GM18517 (cell line): Measurements from ENCODE around the gene MAD2L1.
A peak's percentile ranks its signal among the peaks of the same experiment; 100 is the strongest.

Experiments used
- ATAC-seq: cut with Tn5 transposase; IDR thresholded peaks from one replicate; pipeline ENCODE4 v1.9.1; 2021; ENCODE audit warnings: mild to moderate bottlenecking, moderate library complexity; ENCODE audit not compliant: unreplicated experiment

MAD2L1 gene

DNA sequence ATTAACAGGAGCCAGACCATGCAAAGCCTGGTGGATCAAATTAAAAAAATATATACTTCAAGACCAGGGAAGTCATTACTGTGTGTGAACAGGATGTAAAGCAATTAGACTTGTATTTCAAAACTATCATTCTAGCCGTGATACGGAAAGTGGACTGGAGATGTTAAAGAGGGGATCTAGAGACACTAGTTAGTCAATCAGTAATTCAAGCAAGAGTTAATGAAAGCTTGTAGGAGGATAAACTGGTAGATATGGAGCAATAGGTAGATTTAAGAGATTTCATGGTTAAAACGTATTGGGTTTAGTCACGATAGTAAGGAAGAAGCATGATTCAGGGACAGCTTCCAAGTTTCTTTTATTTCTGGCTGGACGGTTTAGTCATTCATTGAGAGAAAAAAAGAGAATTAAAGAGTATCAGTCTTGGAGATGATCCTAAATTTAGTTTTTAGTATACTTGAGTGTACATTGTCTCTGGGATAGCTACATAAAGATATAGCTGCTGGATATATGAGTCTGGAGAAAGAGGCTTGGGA, 3.9 kb downstream of the MAD2L1 start:
- no peak for ATAC-seq

DNA sequence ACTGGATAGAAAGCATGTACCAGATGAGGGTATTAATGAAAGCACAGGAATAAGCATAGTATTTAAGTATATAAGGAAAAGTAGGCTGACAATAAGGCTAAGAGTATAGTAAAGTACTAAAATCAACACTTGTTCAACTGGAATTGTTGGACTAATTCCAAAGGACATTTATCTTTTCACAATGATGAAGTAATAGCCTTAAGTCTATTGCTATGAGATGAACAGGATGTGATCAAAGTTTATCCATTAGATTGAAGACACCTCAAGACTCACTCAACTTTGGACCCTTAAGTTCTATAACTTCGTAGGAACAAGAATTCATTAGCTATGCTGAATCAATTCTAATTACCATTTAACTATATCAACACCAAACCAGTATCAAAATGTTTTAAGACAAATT, 7.6 kb downstream of the MAD2L1 start:
- ATAC-seq, result no peak

DNA sequence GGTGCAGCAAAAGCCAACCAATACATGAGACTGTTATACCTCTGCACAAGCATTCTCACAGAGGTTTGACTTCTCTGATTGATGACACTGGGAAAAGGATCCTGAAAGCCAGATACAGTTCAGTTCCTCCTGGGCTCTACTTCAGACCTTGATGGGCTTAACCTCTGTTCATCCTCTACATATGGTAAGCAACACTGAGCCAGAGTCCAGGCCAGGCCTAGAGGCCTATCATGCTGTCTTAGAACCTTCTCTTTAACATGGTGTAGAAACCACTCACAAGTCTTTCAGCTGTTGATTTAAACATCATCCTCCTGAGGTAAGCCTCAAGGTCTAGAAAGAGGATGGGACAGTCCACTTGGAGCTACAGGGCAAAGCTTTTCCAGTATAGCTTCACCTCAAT, 9.2 kb downstream of the MAD2L1 start:
- no peak for ATAC-seq

DNA sequence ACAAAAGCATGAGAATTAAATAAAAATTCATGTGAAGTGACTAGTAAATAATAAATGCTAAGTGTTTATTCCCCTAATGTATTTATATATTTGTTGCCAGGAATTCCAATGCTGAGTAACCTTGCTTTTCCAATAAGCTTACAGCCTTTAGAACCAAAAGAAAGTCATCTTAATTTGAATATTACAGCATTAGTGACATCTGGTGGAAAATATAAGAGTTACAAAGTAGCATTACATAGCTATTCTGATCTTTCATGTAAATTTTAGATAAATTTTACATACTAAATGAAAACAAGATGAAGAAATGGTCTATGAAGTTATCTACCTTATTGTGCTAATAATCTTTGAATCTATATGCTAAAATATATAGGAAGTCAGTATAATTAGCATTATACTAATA, 10.4 kb downstream of the MAD2L1 start:
- peak; percentile 35 for ATAC-seq

DNA sequence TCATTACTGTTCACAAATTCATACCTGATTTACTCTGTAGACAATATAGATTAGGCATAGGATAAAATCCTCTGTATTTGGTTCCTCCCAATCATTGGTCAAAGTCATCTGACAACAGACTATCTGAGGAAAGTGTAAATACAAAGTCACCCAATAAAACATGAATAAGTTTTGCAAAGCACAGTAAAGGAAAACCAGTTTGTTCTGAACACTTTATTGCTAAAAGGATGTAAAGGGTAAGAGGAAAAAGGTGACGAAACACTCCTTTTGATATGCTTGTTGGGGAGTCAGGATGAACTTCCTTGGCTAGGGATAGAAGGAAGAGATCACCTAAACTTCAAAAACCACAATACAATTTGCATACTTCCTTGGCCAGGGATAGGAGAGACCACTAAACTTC, 10.9 kb downstream of the MAD2L1 start:
- ATAC-seq, result no peak

DNA sequence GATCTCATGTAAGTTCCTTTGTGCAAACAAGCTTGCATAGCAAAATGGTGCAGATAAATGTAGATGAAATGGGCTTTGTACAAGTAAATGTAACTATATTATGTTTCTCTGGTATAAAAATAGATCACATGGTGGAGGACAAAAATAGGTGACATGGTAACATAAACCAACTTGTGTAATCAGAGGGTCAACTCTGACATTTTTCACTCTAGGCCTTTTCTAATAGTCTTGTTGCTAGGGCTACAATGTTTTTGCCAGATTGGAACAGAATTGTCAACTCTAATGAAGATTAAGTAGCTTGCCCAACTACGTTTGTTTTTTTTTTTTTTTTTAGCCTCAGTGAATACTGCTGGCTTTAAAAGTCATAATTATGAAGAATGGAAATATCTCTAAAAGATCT, 11.5 kb downstream of the MAD2L1 start:
- no peak for ATAC-seq

DNA sequence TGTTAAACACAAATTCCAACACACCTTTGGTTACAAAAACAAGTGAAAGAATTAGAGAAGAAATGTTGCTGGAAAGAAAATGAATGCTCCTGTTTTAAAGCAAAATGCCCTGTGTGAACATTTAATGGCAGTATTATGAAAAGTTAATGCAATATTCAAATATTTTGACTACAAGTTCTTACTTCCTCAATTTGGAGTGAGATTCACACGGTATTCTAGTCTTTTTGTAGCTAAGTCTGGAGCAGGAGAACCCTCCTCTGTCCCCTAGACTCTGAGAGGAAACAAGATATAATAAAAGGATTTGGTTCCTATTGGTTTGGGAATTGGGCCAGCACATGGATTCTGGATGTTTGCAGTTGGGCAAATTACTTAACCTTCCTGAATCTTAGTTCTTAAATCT, 12.7 kb downstream of the MAD2L1 start:
- peak; percentile 64 for ATAC-seq

DNA sequence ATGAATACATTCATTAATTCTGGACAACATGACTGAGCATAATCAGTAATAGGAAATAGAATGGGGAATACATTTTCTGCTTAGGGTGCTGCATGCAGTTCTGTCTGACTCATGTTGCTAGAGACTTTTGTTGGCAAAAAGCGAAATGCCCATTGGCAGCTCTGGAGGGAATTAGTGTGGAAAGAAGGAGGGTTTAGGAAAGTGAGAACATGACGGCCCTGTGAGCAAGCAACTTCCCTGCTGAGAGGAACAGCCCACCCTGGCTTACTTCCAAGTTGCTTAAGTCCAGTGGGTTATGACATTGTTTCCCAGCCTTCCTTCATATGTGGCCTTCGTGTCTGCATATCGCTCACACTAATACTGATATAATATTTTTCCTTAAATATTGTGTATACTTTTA, 13.8 kb downstream of the MAD2L1 start:
- no peak for ATAC-seq

DNA sequence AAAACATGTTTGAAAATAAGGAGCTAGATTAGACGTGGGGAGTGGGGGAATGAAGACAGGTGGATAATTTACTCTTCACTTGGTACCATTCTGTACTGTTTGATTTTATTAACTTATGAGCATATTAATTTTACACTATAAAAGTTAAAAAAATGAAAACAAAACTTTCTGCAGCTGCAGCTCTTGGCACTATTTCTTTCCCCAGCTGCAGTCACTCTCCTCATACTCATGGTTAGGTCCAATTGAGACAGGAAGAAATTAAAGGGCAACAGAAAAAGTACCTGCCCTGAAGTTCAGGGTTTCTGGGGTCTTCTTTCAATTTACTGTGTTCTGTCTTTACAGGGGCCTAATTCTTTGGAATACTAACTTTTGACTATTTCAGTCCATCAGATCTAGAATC, 15.4 kb downstream of the MAD2L1 start:
- no peak for ATAC-seq

DNA sequence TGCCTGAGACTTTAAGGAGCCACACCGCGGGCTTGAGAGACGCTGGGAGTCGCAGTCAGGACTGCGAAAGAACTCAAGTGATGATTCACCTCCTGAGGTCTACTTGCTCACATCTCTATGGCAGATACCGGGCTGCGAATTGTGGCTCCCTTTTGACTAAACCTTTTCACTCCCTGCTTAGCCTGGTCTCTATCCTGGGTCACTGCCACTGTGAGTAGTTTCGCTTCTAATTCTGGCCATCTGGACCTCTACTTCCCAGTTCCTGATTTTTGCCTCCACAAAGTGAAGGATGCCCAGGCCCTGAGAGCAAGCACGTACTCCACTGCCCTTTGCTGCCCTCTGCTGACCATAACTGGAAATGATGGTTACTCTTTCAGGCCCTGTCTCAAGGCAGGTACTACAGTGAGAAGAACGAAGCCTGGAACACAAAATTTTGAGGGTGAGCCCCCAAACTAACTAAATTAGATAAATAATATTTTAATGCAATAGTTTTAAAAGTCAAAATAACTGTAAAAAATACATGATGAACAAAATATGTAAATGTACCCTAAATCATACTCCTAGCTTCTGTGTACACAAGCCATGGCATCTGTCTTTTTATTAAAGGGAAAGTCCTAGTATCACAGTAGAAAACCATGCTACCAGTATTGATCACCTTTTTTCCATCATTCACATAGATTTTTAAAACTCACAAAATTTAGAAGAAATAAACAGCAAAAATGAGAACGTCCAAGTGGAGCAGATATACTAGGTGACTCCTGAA, 16.7 kb downstream of the MAD2L1 start:
- ATAC-seq, result peak; percentile 91

DNA sequence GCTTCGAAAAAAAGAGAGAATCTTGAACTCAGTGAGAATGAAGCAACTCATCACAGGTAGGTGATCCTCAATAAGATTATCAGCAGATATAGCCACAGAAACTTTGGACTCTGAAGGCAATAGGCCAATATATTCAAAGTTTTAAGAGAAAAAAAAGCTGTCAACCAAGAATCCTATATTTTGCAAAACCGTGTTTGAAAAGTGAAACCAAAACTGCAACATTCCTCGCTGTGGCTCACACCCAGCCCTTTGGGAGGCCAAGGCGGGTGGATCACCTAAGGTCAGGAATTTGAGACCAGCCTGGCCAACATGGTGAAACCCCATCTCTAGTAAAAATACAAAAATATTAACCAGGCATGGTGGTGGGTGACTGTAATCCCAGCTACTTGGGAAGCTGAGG, 22.8 kb downstream of the MAD2L1 start:
- ATAC-seq, result no peak

DNA sequence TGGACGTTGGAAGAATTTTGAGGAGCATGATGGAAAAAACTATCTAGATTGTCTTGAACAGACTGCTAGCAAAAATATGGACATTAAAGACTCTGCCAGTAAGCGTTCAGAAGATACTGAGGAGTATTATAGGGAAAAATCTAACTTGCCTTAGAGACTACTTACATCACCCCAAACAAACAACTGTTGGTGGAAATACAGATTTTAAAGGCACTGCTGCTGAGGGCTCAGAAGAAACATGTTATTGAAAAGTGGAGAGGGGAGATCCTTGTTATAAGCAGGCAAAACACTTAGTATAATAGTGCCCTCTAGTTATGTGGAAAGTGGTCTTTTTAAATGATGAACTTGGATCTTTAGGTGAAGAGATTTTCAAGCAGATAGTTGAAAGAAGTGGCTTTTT, 29.2 kb downstream of the MAD2L1 start:
- no peak for ATAC-seq

DNA sequence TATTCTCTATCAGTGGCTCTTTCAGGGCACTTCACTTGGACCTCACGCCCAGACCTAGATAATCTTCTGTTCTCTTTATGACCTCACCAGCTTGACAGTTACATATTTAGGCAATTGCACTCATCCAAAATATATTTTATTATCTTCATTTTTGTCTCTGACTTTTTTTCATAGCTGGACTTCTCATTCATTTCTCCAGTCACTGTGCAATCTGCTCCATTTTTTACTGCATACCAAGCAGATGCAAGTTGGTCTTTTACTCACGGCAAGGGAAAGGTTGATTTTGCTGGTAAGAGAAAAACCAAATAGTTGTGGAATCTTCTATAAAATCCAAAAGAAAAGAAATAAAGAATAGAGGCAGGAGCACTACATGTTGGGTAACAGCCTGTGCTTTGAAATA, 31.7 kb downstream of the MAD2L1 start:
- ATAC-seq, result no peak

DNA sequence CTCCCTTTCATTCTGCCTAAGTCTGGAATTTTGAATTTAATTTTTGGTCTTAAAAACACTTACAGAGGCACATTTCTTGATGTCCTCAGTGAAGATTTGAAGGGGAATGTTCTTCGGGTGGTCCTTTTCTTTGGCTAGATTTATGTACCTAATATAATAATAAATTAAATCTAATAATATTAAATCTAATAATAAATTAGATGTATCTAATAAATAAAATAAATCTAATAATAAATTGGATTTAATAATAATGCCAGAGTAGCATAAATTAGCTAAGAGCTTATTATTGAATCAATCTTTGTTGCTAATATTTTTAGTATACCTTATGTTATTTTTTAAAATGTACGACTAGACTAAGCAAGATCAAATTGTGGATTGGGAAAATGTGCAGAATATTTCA, 39.8 kb downstream of the MAD2L1 start:
- no peak for ATAC-seq

DNA sequence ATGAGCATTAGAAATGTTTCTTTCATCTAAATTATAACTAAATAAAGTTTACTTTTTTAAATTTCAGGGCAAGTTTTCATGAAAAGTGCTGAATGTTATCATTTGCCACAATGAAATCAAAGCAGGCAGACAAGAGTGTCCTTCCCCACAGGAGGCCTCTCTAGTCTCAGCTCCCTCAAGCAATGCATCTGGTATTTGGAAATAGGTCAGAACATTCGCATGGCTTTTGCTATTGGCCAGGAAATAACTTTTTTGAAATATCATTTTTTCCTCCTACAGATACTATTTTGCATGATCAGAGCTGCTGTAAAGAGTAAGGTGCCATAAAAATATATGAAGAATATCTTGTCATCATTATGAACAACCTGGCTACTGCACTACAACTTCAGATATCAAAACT, 41.1 kb downstream of the MAD2L1 start:
- ATAC-seq, result no peak

DNA sequence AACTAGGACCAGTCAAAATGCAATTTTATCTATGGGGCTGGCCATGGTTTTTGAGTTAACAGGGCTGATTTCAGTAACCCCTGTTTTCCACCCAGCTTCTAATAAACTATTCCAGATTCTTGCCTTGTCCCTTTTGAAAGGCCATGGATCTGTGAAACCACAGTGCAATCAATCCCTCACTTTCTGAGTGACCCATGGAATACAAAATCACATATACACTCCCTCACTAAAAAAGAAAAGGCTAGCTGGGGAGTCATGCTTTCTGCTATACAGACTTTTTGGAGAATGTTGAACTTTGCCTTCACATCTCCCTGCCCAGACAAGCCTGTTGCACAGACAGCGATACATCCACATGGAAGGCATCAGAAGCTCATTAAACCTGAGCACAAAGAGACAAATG, 47.9 kb downstream of the MAD2L1 start:
- no peak for ATAC-seq

DNA sequence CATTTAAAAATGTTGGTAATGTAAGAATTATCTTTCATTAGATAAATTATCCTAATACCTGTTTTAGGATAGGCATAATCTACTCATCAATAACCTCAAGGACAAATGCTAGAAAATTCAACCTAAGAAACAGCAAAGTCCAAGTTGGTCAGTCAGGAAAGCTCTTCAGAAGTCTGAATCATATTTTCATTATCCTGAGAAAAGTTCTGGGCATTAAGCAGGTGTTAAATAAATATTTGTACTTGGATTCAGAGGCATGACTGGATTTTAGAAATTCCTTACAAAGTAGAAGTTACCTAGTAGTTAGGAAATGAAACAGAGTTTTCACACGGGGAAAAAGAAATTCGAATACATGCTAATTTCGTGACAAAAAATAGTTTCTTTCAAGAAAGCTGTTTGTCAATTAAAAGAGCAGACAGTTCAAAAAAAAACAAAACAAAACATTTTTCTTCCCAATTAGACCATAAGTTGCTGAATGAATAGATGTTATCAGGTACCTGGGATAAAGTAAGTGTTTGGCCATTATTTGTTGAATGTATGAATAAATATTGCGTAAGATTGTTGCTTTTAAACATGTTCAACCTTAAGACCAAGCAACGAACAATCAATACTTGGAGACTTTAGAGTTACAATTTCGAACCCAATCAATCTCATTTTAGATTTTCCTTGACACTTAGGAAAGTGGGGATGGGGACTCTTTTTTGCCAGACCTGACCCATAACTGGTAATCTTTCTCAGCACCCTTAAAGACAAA, 48.5 kb downstream of the MAD2L1 start:
- ATAC-seq, result no peak

DNA sequence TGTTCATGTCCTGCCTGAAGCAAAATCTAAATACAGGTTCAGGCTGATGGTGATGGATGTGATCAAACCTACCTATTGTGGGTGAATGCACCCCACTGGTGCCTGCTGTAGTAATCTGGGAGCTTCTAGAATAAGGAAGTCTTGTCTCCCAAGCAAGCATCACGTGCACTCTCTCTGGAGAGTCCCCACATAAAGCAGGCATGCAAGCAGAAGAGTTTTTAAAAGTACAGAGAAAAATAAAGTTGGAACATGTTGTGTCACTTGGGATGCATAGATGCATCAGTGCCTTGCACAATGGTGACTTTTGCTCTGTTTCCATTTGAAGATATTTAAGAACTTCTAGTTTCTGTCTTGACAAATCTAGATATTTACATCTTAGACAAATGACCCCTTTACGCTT, 54.9 kb downstream of the MAD2L1 start:
- no peak for ATAC-seq

DNA sequence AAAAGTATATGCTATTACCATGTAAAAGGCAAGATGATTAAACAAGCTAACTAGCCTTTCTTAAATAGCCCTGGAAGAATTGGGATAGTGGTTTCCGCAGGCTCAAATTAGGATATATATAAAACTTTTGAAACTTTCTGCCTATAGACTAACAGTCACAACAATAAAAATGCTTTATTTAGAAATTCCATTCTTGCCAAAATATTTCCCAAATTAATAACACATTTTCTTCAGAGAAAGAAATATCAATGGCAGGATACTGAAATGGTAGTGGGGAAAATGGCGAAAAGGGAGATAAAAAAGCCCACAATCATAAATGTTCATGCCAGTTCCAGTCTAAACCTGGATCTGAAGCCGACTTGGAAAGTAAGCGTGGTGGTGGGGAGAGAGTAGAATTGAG, 56.0 kb downstream of the MAD2L1 start:
- no peak for ATAC-seq

DNA sequence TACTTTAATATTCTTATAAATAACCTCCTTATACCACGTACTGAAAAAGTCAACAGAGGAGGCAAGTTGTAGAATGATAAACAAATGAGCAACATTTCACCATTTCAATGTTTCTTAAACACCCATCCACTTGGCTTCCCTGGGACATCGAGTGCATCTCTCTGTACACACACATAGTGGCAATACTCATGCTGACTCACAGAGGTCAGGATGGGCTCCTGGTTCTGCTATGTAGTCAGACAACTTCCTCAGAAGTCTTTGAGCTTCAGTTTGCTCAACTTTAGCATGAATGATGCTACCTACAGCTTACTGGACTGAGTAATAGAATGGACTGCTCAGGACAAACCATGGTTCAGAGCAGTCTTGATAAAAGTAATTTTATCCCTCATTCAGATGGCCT, 56.9 kb downstream of the MAD2L1 start:
- ATAC-seq, result no peak

DNA sequence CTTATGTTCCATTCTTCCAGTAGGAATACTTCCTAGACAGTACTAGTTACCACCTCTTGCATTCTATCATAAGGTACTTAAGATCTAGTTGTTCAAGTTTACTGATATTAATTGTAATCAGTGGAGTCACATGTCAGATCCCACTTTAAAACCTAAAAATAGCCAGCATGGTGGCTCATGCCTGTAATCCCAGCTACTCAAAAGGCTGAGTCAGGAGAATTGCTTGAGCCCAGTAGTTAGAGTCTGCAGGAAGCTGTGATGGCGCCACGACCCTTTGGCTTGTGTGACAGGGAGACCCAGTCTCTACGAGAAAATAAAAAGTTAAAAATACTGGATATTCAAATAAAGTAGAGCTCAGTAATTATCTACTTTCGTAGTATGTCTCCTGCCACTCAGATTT, 57.7 kb downstream of the MAD2L1 start:
- no peak for ATAC-seq

DNA sequence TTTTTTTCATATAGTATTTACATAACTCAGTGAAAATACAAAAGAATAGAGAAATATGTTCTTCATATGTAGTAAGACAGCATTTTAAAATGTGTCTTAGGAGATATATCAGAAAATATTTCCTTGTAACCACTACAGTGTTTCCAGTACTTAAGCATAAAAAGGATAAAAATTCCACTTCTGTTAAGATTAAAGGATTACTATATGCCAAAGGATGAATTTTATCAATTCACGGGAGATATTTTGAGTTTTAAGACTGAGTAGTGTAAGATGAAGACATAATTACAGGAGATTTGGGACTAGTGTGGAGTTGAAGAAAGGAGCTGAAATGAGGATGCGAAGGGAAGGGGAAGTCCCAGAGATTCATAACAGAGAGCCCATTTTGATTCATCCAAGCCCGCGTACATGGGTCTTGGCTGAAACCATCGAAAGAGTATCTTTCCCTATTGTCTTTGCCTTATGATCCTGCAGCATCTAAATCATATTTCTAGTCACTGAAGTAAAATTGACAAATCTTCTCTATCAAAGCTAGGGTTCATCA, 58.7 kb downstream of the MAD2L1 start:
- ATAC-seq, result no peak
